Stomach (tissue), 4 donors: Measurements from ENCODE around the gene SIK3.

Experiments
- POLR2AphosphoS5 ChIP-seq, 3 donors: sonication (generic); formaldehyde crosslinking; IDR thresholded peaks; one replicate each; pipeline ENCODE4 v1.6.1; 2016; ENCODE audit warnings: antibody characterized with exemption in 3 of 3
- TF ChIP-seq, protein P1 (sequence below), 7 experiments: fragments of 450-650 bp in 4 of 7; fragments of 200-600 bp in 3 of 7; sonication (generic) in 3 of 7; IDR thresholded peaks; one replicate each; pipeline ENCODE4 v1.5.1; 2016 to 2019; ENCODE audit warnings: antibody characterized with exemption in 7 of 7, control low read depth in 2 of 7, mild to moderate bottlenecking in 1 of 7

DNA sequence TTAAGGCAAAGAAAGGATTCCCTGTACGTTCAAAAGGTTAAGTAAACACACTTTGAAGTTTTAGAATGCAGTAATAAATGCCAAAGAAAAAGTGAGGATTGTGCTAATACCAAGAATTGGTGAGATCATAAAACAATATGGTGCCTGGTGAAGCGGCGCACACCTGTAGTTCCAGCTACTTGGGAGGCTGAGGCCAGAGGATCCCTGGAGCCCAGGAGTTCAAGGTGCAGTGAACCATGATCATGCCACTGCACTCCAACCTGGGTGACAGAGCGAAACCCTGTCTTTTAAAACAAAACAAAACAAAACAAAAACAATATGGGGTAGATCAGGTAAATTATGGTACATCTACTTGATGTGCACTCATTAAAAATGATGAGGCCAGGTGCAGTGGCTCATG is 187.4 kb downstream of the SIK3 start:
- TF ChIP-seq, protein P1, sequence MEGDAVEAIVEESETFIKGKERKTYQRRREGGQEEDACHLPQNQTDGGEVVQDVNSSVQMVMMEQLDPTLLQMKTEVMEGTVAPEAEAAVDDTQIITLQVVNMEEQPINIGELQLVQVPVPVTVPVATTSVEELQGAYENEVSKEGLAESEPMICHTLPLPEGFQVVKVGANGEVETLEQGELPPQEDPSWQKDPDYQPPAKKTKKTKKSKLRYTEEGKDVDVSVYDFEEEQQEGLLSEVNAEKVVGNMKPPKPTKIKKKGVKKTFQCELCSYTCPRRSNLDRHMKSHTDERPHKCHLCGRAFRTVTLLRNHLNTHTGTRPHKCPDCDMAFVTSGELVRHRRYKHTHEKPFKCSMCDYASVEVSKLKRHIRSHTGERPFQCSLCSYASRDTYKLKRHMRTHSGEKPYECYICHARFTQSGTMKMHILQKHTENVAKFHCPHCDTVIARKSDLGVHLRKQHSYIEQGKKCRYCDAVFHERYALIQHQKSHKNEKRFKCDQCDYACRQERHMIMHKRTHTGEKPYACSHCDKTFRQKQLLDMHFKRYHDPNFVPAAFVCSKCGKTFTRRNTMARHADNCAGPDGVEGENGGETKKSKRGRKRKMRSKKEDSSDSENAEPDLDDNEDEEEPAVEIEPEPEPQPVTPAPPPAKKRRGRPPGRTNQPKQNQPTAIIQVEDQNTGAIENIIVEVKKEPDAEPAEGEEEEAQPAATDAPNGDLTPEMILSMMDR (IDR thresholded peaks at IDR 0.05): no peak
- no peak for TF ChIP-seq POLR2AphosphoS5 (IDR thresholded peaks at IDR 0.05)
